Heart left ventricle (tissue), 13 donors: ENCODE measurements around the gene SLC6A18.

Experiments
- POLR2A ChIP-seq, 2 donors: fragments of 450-650 bp; IDR thresholded peaks; one replicate each; pipeline ENCODE4 v1.6.1; 2017; ENCODE audit warnings: antibody characterized with exemption in 2 of 2, mild to moderate bottlenecking in 2 of 2, moderate library complexity in 2 of 2
- TF ChIP-seq, protein P1 (sequence below), 12 donors: fragments of 200-600 bp; sonication (generic) in 4 of 12; IDR thresholded peaks; one replicate each; pipeline versions ENCODE4 v1.5.0 to v1.8.0; 2018 to 2022; ENCODE audit warnings: antibody characterized with exemption in 12 of 12, mild to moderate bottlenecking in 5 of 12
- donor health status: ischemic (EF 13 %, LVEDD 7.1; RV severe dilation, severe dysfunction).
- donor health status: DM: no; HTN: yes; CAD: no.
- donor health status: DM: no; HTN: no; CAD: no.
- donor health status: ischemic (EF 25% LVEDD 6.9; RV normal size, moderate dysfunction).
- donor health status: ischemic (EF 25% LVEDD 5.7; RV mildly dilated, moderate dysfunction).
- donor health status: ischemic (EF 35%, LVEDD 5.7; RV mildly dilated, moderate dysfunction).
- donor health status: nonischemic (EF 11% LVEDD 7.7; RV severe dilation, severe dysfunction).
- donor health status: DM: yes; HTN: yes; CAD: no.
- donor health status: PGD.
- donor health status: ischemic (EF 29% LVEDD 5.4; RV normal size, mild dysfunction).
- donor health status: nonischemic (EF 23%, LVEDD 6.1; RV moderate dilation, normal function).

DNA sequence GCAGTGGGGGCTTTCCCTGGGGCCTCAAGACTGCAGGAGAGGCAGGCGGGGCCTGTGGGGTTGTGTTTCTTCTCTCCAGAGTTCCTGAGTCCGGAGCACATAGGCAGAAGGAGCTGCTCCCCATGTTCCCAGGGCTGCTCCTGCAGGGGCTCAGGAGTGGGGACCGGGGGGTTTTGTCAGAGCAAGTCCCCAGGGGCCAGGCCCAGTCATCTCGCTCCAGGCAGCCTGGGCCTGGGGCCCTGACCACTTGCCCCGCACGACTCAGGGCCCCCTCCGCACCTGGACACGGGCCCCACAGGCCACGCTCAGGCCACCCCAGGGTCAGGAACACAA lies 45.8 kb upstream of the SLC6A18 start:
- TF ChIP-seq POLR2A (IDR thresholded peaks at IDR 0.05) = no peak
- TF ChIP-seq, protein P1, sequence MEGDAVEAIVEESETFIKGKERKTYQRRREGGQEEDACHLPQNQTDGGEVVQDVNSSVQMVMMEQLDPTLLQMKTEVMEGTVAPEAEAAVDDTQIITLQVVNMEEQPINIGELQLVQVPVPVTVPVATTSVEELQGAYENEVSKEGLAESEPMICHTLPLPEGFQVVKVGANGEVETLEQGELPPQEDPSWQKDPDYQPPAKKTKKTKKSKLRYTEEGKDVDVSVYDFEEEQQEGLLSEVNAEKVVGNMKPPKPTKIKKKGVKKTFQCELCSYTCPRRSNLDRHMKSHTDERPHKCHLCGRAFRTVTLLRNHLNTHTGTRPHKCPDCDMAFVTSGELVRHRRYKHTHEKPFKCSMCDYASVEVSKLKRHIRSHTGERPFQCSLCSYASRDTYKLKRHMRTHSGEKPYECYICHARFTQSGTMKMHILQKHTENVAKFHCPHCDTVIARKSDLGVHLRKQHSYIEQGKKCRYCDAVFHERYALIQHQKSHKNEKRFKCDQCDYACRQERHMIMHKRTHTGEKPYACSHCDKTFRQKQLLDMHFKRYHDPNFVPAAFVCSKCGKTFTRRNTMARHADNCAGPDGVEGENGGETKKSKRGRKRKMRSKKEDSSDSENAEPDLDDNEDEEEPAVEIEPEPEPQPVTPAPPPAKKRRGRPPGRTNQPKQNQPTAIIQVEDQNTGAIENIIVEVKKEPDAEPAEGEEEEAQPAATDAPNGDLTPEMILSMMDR (IDR thresholded peaks at IDR 0.05) = no peak
